ENCODE measurements around the gene PRKCA. TPM values are rescaled to one million over a fixed set of nuclear protein-coding genes. Genes with fewer than 3 reads are reported as not detected.

The PRKCA gene
- total RNA-seq, 1 donor from 2014 or later = 80.1 TPM

GRCh38 chr17:66775271-66775670, 472.9 kb downstream of the PRKCA start:
- DNase-seq (ENCODE audit: extremely low spot score, unreplicated experiment) = no peak
- peaks cover 19% of the 10 kb centered on the region for H3K36me3 Mint-ChIP-seq (ENCODE audit: unreplicated experiment)
- H3K9me3 Mint-ChIP-seq (ENCODE audit: unreplicated experiment) = no peaks in the 10 kb centered on the region
- TF ChIP-seq CTCF (IDR thresholded peaks at IDR 0.05) = no peak
- H3K27ac Mint-ChIP-seq (ENCODE audit: unreplicated experiment) = no peak overlapping the region
- no peak overlapping the region for H3K4me3 Mint-ChIP-seq (ENCODE audit: unreplicated experiment)
- no peaks in the 10 kb centered on the region for H3K27me3 Mint-ChIP-seq (ENCODE audit: unreplicated experiment)
- H3K4me1 Mint-ChIP-seq (ENCODE audit: unreplicated experiment) = peaks cover 11% of the 10 kb centered on the region

DNA sequence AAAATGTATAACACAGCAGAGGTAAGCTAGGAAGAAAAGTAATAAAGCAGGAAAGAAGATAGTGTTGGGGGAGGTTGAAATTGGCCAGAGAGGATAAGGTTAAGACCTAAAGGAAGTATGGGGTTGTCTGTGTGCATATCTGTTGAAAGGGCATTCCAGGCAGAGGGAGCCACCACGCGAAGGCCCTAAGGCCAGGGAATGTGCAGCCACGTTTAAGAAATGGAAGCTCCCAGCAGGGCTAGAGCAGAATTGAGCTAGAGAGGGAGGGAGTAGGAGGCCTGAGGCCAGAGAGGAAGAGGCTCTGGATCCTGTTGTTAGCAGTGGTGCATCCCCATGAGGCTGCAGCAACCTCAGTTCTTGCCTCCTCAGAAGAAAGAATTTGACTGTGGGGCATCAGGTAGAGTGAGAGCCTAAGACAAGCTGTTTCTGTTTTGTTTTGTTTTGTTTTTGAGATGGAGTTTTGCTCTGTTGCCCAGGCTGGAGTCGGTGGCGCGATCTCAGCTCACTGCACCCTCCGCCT, 473.5 kb downstream of the PRKCA start:
- H3K36me3 Mint-ChIP-seq (ENCODE audit: unreplicated experiment) = peaks cover 16% of the 10 kb centered on the region
- no peaks in the 10 kb centered on the region for H3K27me3 Mint-ChIP-seq (ENCODE audit: unreplicated experiment)
- no peak for TF ChIP-seq CTCF (IDR thresholded peaks at IDR 0.05)

GRCh38 chr17:66776999-66777688, 474.7 kb downstream of the PRKCA start:
- no peak for DNase-seq (ENCODE audit: extremely low spot score, unreplicated experiment)
- no peak overlapping the region for H3K27ac Mint-ChIP-seq (ENCODE audit: unreplicated experiment)
- no peaks in the 10 kb centered on the region for H3K27me3 Mint-ChIP-seq (ENCODE audit: unreplicated experiment)
- H3K4me3 Mint-ChIP-seq (ENCODE audit: unreplicated experiment) = no peak overlapping the region
- no peak for TF ChIP-seq CTCF (IDR thresholded peaks at IDR 0.05)
- peaks cover 18% of the 10 kb centered on the region for H3K36me3 Mint-ChIP-seq (ENCODE audit: unreplicated experiment)
- H3K9me3 Mint-ChIP-seq (ENCODE audit: unreplicated experiment) = no peaks in the 10 kb centered on the region
- H3K4me1 Mint-ChIP-seq (ENCODE audit: unreplicated experiment) = peaks cover 11% of the 10 kb centered on the region

More for the DNA sequence above, 473.5 kb downstream of the PRKCA start:
- Mint-ChIP-seq H3K4me3 (ENCODE audit: unreplicated experiment) (no peak overlapping the region), H3K9me3 (ENCODE audit: unreplicated experiment) (no peaks in the 10 kb centered on the region), H3K27ac (ENCODE audit: unreplicated experiment) (no peak overlapping the region), H3K4me1 (ENCODE audit: unreplicated experiment) (peaks cover 11% of the 10 kb centered on the region)
- no peak for DNase-seq (ENCODE audit: extremely low spot score, unreplicated experiment)

- Mint-ChIP-seq H3K9me3 (ENCODE audit: unreplicated experiment) (no peaks in the 10 kb centered on the region), H3K27ac (ENCODE audit: unreplicated experiment) (no peak overlapping the region), H3K36me3 (ENCODE audit: unreplicated experiment) (peaks cover 18% of the 10 kb centered on the region), H3K4me1 (ENCODE audit: unreplicated experiment) (peaks cover 11% of the 10 kb centered on the region), H3K27me3 (ENCODE audit: unreplicated experiment) (no peaks in the 10 kb centered on the region), H3K4me3 (ENCODE audit: unreplicated experiment) (no peak overlapping the region)
- TF ChIP-seq CTCF (IDR thresholded peaks at IDR 0.05) = no peak
- no peak for DNase-seq (ENCODE audit: extremely low spot score, unreplicated experiment)
These were observed 475.3 kb downstream of the PRKCA start for GRCh38 chr17:66777689-66778225.

- no peaks in the 10 kb centered on the region for H3K27me3 Mint-ChIP-seq (ENCODE audit: unreplicated experiment)
- H3K9me3 Mint-ChIP-seq (ENCODE audit: unreplicated experiment) = no peaks in the 10 kb centered on the region
These were observed 476.3 kb downstream of the PRKCA start for GRCh38 chr17:66778531-66779236.

More at GRCh38 chr17:66778531-66779236, 476.3 kb downstream of the PRKCA start:
- peaks cover 18% of the 10 kb centered on the region for H3K36me3 Mint-ChIP-seq (ENCODE audit: unreplicated experiment)
- H3K4me3 Mint-ChIP-seq (ENCODE audit: unreplicated experiment) = no peak overlapping the region
- peaks cover 11% of the 10 kb centered on the region for H3K4me1 Mint-ChIP-seq (ENCODE audit: unreplicated experiment)
- no peak for DNase-seq (ENCODE audit: extremely low spot score, unreplicated experiment)
- H3K27ac Mint-ChIP-seq (ENCODE audit: unreplicated experiment) = no peak overlapping the region
- no peak for TF ChIP-seq CTCF (IDR thresholded peaks at IDR 0.05)

Data from osteocyte (in vitro differentiated cells).